Stimulated activated CD8-positive, alpha-beta memory T cell treated with anti-CD3 and anti-CD28 coated beads, Interleukin-7, amount 100 ng/mL, for 24 hours (primary cell): ENCODE results near the gene SMARCAL1.
"Not testable (repeated sequence)": the region's sequence is repeated elsewhere in the genome, so short reads cannot be mapped to it uniquely, and the experiment has no call there.

Experiments
- DNase-seq: peaks from one replicate; pipeline ENCODE4 v3.0.0-alpha.2; 2020; ENCODE audit warnings: low read depth

The SMARCAL1 gene

DNA sequence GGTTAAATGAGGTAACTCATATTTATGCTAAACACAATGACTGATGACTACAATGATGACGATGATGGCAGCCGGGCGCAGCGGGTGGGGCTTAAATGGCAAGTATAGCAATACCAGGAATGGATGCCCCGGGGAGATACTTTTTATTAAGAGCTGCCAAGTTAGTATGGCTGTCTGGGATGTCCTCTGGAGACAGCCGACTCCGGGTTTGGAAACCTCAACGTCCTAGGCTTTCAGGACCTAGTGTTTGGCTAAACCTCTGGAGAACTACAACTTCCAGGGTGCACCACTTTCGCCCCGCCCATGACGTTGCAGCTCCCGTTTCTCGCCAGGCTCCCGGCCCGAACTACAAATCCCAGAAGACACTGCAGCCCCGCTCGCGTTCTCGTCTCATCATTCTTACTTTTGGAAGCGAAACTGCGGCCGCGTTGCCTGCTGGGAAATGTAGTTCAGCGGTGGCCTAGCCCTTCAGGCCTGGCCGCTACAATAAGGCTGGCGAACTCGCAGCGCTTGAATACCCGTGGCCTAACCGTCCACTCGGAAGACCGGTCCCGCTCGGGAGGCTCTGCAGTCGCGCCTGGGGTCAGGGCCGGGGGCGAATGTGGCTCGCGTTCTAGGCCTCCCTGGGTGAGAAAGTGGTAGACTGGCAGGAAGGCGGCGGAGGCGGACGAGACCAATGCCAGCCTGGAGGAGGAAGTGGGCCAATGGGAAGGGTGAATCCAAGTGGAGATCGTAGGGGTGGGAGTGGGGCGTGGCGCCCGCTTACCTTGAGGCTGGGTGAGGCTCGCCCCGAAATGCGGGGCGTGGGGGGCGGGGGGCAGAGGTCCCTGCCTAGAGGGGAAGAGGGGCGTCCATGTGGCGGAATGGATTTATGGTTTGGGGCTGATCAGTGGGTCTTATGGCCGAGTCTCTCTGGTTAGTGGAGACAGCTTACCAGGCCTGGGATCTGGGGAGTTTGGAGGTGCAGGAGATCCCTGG lies at the start of gene SMARCAL1:
Gene SMARCAL1, plus strand, starts transcription at position 463 of the 978 bp plus-strand sequence. CDS start 2,221 bp downstream, outside the sequence.
- peak; percentile 95 for DNase-seq

DNA sequence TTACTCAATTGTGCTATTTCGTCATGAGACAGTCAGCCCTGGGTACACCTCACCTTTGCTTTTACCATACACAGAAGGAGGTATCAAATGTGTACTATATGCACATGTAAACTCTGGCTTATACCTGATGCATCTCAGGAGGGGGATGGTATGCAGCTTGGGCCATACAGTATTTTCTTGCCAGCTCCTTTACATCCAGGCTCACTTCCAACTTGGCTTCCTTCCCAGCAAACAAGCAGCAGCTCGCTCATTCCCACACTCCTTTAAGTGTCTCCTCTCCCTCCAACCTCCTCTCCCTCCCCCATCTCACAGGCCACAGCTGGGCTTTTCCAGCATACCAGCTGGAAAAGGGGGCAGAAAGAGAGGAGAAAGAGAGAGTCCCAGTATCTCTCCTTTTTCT lies 49.6 kb upstream of the SMARCAL1 start:
- no peak for DNase-seq

DNA sequence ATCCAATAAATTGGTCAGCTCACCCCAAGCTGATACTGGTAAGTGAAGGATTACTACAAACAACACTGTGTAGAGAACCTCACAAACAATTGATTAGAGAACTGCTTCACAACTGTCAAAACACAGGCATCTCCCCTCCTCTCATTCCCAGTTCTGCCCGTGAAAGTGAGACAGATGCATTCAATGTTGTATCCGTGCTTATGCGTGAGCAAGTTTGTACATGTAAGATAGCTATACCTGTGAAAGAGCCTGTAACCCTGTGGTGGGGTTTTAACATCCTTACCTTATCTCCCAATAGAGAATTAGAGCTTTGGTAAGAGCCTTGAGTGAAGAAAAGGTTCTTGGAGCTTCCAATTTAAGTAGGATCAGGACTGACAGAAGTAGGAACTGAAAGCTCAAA lies 49.1 kb upstream of the SMARCAL1 start:
- DNase-seq = no peak

DNA sequence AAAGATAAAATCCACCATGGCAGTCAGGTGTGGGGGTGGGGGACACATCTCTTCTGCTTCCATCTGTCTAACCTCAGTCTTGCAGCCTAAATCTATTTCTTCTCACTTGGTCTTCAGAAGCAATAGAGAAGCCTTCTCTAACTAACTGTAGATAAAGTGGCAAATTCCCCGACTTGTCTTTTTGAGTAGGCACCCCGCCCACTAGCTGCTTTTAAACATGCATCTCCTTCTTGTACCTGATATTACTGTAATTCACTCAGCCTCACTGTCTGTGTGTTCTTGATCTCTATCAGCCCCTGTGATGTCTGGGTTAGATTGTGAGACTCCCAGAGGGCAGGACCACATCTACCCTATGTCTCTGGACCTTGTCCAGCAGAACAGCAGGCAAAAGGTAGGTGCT lies 46.8 kb upstream of the SMARCAL1 start:
- no peak for DNase-seq

DNA sequence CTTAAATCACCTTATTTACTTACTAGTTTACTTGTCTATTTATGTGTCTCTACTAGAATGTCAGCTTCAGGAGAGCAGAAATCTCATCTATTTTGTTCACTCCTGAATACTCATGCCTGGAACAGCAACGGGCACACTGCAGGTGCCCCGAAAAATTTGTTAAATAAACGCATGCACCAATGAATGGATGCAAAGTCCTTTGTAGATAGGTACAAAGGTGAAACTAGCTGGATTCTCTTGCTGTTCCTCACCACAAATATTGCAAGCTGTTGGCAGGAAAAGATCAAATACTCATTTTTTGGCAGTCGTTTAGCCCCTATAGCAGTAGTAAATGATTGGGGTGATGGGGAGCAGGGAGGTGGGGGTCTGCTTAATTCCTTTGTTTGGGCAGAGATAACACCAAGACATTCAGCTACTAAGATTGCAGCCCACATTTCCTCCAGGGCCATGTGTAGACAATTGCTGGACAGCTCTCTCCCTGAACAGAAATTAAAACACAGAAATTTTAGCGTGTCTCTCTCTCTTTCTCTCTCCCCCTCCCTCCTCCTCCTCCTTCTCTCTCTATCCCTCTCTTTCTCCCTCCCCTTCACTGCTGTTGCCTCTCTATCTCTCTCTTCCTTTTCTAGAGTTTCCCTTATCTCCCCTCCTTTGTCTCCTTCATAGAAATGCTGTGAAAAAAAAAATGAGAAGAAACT lies 45.4 kb upstream of the SMARCAL1 start:
- no peak for DNase-seq

DNA sequence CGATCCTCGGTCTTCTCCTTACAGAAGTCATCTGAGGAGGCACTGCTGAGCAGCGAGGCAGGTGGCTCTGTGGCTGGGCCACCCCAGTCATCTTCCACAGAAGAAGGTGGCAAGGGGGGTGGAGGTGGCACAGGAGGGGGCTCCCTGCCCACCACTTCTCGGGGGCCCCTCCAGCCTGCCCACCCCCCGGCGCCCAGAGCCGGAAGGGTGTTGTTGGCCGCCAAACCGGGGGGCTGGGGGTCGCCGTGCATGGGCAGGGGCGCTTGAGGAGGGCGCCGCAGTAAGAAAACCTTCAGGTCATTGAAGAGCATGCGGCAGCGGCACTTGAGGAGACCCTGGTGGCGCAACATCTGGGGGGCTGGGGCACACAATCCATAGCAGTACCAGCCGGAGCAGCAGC lies 42.5 kb upstream of the SMARCAL1 start:
- no peak for DNase-seq

DNA sequence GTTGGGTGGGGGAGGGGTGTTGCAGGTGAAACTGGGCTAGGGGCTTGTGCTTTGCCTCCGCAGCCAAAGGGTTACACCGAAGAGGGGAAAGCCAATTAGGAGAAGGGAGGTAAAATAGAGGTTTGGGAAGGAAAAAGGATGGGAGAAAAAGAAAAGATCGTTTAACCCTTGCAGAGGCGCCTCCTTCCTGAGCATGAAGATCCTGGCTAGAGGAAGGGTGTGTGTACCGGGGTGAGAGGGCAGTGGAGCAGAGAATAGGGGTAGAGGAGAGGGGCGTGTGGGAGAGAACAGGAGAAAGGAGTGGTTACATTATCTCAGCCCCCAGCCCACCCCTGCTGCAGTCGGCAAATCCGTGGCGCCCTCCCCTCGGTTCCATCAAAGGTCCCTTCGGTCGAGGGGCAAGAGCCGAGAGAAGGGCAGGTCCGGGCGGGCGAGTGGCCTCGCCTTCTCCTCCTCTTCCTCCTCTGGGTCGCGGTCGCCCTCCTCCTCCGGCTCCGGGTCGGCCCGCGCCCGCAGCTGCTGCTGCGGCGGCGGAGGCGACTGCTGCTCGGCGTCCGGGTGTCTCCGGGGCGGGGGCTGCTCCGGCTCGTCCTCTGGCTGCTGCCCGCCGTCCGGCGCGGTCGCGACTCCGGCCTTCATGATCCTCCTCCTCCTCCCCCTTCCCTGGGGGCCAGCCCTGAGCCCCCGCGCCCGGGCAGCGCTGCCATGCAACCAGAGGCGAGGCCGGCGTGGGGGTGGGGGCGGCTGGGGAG lies 41.1 kb upstream of the SMARCAL1 start:
- no peak for DNase-seq

DNA sequence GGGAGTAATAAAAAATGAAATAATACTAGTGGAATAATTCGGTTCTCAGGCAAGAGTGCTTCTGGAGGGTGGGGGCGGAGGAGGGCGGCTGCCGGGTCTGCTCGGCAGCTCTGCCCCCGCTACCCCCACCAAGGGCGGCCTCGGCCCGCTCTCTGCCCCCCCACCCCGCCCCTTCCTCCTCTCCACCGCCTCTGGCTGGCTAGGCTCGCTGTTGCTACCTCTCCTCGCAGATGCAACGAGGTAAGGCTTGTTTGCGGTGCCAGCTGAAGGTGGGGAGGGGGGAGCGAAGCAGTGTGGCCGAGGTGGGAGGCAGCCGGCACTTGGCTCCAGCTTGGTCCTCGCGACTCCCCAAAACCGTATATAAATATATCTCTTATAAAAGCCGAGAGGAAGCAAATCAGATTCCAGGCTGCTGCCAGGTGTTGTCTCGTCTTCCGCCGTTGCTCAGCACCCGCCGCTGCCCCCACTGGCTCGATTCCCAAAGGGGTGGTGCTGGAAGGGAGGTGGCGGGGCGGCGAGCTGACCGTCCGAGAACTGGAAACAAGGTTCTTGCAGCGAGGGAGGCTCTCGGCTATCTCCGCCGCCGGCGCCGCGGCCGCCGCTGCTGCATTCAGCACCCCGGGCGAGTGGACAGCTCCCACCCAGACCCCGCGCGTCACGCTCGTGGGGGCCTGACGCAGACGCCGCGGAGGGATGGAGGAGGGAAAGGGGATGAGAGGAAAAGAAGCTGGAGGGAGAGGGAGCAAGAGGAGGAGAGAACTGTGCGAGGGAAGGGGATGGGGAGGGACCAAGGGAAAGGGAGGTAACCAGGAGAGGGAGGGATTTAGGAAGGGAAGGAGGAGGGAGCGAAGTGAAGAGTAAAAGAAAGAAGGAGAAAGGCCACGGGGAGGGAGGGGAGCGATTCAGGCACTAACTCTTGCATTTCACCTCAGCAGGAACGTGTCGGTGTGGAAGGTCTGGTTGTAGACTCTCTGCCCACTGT lies 40.3 kb upstream of the SMARCAL1 start, which contains the start of gene MARCHF4:
Gene MARCHF4, minus strand, starts transcription at position 763 of the 982 bp plus-strand sequence. CDS start 2,223 bp downstream, outside the sequence.
- peak; percentile 46 for DNase-seq

DNA sequence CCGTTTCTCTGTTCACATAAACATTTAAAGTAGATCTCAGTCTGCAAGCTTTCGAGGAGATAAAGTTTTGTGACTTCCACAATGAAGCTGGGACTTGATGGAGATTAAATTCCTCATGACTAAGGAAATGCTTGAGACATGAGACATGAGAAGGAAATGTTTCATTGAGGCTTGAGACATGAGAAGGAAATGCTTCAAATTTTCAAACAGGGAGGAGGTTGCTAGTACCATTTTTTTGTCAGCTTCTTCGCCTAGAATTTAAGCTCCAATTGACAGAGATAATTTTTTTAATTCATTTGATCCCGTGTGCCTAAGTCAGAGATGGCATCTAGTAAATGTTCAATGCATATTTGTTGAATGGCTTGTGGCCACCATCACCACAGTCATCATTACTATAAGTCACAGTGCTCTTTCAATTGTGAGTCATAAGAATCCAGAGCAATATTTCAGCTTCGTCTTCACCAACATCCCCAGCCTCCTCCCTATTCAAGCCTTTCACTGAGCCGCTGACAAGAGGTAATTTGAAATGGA lies 39.5 kb upstream of the SMARCAL1 start:
- DNase-seq = no peak

DNA sequence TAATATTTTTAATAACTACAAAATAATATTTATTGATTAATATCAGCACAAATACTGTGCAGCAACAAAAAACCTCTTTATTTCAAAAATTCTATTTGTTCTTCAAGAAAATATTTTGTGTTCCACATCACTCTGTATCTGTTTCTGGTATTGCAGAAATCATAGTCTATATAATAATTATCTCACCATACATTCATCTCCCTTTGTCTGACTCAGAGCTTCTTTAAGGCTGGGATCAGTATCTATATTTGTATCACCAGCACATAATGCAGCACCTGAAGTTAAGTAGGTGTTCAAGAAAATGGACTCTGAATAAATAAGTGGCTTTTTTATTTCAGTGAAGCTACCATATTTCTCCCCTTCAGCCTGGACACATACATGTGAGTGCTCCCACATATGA lies 38.4 kb upstream of the SMARCAL1 start:
- no peak for DNase-seq

DNA sequence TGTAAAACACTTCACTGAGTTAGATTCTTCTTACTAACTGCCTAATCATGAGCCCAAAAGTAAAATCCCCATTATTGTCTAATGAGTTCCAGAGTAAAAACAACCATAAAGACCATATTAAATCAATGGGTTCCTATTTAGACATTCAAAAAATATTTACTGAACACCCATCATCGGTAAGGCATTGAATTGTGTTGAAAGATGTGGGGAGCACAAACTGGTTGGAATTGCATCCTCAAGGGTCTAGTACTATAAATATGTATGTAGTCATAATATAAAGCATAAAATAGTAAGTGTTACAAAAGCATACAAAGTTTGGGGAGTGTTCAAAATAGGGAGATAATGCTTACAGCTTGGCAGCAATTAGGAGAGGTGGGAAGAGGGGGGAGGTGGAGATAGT lies 37.0 kb upstream of the SMARCAL1 start:
- no peak for DNase-seq

DNA sequence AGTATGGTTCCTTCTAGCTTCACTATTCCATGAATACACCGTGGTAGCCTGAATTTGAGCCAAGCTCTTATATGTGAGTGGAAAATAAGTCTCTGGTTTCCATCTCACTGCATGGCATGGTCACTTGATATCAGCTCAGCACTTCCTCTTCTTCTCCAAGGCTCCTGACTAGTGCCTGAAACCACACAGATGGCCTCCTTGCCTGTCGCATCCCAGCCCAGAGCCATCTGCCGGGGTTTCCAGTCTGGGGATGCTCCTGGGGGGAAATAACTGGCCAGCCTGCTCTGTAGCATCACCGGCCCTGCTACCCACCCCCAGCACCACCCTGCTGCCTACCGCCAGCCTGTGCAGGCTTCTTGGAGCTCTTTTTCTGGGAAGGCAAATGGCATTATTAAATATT lies 32.3 kb upstream of the SMARCAL1 start:
- DNase-seq = no peak

DNA sequence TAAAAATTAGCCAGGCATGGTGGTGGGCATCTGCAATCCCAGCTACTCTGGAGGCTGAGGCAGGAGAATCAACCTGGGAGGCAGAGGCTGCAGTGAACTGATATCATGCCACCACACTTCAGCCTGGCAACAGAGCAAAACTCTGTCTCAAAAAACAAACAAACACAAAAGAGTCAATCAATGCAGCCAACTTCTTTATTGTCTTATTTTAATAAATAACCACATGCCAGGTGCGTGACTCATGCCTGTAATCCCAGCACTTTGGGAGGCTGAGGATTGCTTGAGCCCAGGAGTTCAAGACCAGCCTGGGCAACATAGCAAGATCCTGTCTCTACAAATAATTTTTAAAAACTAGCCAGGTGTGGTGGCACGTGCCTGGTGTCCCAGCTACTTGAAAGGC lies 27.9 kb upstream of the SMARCAL1 start:
- not testable (repeated sequence) for DNase-seq

DNA sequence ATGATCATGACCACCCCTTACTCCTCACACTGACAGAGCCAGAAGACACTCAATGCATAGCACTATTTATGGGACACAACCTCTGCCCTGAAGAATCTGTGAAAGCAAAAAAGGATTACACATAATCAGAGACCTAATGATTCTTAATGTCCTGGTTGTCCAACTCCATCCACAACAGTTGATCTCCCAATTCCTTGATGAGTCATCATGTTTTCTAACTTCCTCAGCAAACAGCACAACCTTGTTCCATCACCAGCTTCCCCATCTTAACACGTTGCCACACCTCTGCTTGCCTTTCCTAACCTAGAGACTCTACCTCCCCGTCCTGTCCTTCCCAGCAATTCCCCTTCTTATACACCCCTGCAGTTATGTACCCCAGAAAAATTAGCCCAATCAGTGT lies 26.8 kb upstream of the SMARCAL1 start:
- no peak for DNase-seq

DNA sequence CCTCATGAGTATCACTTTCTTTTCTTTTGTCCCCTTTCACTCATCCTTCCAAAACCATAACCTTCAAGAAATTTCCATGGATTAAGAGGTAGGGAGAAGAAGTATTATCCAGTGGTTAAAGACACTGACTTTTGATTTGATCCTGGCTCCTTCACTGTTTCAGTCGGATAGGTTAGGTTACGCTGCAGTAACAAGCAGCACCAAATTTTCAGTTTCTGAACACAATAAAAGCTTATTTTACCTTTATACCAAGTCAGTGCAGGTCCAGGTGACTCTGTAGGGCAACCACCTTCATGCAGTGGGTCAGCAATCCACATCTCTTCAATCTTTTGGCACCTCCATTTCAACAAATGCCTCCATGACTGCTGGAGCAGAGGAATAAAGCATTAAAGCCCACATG lies 25.0 kb upstream of the SMARCAL1 start:
- no peak for DNase-seq

DNA sequence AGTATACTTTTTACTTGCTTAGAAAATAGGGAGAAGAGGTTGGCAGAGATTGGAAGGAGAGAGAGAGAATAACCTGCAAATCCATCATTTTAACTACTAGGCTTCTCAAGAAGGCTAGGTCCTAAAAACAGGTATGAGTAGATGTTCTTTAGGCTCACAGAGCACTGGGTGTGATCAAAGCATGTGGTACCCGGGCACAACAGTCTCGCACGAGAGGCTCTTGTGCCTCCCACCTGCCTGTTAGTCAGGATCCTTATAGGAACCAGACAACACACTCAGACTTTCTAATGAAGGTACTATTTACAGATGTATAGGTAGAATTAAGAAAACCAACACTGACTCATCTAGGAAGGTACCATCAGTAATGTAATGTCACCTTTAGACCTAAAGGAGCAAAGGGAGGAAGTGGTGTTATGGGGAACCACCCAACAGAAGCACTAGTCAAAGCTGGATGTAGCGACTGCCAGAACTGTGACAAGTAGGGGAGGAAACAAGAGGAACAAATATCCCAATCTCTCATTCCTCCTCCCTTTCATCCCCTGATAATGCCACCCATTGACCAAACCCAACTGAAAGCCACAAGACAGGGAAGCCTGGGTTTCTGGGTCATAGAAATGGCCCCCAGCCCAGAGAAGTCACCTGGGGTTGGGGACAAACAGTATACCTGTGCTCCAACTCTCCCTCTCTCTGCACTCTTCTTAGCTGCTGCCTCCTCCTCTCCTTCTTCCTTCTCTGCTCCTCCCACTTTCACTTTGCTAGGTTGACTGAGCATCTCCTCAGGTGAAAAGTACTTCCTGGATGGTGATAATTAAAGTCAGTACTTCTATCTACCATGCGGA lies 24.0 kb upstream of the SMARCAL1 start:
- no peak for DNase-seq

DNA sequence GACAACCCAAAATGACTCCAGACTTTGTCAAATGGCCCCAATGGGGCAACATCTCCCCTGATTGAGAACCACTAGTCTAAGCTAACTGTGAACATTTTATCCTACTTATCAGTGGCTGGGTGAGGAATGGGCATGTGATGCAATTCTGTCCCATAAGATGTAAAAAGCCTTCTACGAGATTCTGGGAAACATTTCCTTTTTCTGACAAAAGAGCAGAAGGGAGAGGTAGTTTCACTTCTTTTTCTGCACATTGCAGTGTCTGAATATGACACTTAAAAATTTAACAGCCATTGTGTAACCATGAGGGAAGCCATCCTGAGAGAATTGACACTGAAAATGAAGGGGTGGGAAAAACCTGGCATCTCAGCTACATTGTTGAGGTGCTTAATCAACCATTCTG lies 22.7 kb upstream of the SMARCAL1 start:
- DNase-seq = no peak

DNA sequence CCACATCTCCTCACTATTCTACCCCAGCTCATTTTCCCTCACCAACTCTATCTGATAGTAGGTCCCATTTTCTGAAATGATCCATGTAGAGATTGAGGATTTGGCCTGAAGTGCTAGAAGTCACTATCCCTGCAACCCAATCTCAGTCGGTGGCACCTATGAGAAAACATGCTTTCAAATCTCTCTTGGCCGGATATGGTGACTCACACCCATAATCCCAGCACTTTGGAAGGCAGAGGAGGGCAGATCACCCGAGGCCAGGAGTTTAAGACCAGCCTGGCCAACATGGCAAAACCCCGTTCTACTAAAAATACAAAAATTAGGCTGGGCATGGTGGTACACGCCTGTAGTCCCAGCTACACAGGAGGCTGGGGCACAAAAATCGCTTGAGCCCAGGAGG lies 20.9 kb upstream of the SMARCAL1 start:
- DNase-seq = no peak

DNA sequence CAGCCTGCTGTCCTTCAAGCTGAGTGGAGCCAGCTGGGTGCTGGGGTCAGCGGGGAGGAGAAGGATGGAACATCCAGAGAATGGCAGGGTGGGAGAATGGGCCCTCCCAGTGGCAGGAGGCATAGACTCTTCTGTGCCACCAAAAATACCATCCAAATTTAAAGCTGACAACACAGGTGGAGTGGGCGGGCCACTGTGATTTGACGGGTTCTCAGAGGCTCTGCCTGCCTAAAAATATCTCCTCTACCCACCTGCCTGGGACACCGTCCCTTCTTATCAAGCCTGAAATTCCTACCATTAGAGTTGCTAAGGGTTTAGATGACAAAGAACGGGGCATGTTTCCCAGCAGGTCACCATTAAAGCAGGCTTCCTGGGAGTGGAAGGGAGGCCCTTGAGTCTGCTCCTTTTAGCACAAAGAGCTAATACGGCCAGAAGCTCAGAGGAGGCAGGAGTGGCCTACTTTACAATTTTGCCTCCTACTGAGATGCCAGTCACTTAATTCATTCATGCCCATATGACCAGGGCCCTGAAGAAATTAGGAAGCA lies 20.2 kb upstream of the SMARCAL1 start:
- DNase-seq = no peak
